IPS-18c (cell line): ENCODE measurements around the gene UCK1.
"Not testable (repeated sequence)": the region's sequence is repeated elsewhere in the genome, so short reads cannot be mapped to it uniquely, and the experiment has no call there.

Source experiments
- H3K4me3 ChIP-seq: 2 replicates; pipeline ENCODE4 v1.7.0; 2013; ENCODE audit warnings: low read depth, mild to moderate bottlenecking, low read length, moderate library complexity; ENCODE audit not compliant: insufficient read depth
- H3K9me3 ChIP-seq: one replicate; pipeline ENCODE4 v1.6.1; 2013; ENCODE audit warnings: mild to moderate bottlenecking, low read length, moderate library complexity; ENCODE audit not compliant: control insufficient read depth, insufficient read depth

The UCK1 gene

DNA sequence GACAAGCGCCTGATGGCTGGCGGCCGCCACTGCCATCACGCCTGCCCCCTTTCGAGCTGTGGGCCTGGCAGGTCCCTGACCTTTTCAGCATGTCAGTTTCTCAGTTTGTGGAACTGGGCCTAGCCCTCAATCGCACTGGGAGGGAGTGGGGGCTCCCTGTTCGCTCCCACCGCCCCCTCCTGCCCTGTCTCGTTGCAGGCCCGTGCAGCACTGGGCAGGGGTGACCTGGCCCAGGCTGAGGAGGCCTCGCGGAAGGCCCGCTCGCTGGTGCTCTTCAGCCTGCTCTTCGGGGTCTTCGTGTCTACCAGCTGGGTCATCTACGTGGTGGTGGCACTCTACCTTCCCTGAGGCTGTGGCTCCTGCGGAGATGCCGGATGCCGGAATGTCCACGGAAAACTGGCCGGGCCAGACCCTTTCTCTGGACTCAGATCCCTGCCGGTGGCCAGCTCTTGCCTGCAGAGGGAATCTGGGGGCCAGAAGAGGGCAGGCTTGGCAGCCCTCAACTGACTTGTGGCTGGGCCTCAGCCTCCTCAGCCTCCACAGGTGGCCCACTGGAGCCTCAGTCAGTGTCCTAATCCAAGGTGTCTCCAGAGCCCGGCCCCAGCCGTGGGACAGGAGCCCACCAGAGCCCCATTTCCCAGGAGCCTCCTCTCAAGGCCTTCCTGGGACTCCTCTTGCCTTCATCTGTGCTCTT is 26.9 kb upstream of the UCK1 start:
- Histone ChIP-seq H3K9me3 (peaks cover 7% of the 10 kb centered on the region), H3K4me3 (no peak overlapping the region)

DNA sequence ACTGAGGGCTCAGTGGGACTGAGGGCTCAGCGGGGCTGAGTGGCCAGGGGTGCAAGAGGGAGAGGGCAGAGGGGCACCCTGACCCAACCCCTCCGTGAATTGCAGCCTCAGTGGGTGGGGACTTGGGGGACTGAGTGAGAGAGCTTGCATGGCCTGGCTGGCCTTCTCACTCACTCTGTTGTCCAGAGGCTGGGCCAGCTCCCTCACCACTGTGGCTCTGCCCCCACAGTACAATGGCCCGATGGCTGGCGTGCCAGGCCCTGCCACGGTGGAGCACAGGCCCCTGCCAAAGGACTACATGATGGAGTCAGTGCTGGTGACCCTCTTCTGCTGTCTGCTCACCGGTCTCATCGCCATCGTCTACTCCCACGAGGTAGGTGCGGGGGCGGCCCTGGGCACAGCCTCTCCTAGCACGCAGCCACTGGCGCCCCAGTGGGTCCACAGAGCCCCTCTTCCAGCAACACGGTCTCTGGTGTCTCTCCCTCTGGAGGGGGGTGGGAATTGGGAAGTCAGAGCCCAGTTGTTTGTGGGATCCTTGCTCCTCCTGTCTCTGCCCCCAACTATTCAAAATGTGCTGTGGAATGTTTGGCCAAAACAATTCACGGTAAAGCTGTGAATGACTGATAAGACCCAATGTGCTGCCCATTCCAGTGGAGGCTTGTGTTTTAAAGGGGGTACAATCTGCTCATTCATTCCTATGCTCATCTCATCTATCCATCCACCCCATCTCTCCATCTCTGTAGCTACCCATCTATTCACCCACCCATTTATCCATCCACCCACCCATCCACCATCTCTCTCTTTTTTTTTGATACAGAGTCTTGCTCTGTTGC is 25.0 kb upstream of the UCK1 start:
- H3K9me3 ChIP-seq = peaks cover 7% of the 10 kb centered on the region

DNA sequence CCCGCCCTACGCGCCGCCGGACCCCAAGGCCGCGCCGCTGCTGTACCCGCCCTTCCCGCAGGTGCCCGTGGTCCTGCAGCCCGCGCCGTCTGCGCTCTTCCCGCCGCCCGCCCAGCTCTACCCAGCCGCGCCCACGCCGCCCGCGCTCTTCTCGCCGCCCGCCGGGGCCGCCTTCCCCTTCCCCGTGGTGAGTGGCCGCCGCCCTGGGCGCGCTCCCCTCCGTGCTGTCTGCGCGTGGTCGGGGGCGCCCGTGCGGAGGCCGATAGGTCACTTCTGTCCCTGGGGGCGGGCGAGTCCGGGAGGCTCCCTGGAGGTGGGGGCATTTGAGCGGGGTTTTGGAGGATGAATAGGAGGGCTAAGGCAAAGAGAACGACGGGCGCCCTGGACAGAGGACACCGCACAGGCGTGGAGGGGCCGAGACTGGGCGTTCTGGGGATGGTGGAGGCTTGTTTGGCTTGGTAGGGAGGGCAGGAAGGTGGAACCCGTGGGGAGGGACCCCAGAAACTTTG is 23.8 kb upstream of the UCK1 start:
- Histone ChIP-seq H3K9me3 (peaks cover 7% of the 10 kb centered on the region), H3K4me3 (peak overlapping the region; percentile 47; the same call in 1 of the 2 replicates)

More for the DNA sequence above, 25.0 kb upstream of the UCK1 start:
- H3K4me3 ChIP-seq = no peak overlapping the region

DNA sequence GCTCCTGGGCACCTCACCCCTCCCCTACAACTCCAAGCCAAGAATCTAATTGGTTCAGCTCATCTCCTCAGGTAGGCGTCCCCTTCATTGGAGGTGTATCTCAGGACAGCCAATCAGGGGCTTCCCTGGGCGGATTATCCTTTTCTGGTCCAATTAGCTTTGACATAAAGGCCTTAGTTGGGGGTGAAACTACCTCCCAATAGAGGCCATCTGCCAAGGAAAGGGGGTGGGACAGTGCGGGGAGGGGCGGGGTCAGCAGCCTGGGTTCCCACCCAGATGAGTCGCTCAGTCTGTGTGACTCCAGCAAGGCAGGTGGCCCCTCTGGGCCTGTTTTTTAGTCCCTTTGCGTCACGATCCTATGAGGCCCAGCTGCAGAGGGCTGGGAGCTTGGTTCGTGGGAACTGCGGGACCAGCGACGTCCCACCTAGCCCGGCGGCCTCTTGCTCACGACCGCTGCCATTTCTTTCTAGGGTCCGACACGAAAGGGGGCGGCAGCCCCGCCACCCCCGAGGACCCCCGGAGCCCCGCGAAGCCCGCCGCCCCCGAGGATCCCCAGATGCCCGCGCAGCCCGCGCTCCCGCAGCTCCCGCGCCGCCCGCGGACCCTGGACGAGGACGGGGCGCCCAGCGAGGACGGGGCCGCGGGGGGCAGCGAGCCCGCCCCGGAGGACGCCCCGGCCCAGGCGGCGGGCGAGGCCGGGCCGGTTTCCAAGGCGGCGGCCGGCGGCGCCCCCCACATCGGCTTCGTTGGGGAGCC is 23.2 kb upstream of the UCK1 start:
- H3K4me3 ChIP-seq = peak overlapping the region; percentile 47; the same call in 1 of the 2 replicates
- H3K9me3 ChIP-seq = peaks cover 7% of the 10 kb centered on the region

DNA sequence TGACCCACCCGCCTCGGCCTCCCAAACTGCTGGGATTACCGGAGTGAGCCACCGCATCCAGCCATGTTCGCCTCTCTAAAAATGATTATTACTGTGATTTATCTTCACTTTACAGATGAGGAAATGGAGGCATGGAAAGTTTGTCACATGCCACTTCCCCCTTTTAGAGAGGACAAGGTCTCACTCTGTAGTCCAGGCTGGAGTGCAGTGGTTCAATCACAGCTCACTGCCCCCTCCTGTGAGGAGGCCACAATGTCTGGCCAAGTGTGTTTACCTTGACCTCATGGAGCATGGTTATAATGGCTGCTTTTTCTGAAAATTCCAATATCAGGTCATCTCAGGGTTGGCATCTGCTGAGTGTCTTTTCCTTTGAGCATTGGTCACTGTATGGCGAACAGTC is 21.0 kb upstream of the UCK1 start:
- H3K9me3 ChIP-seq = peaks cover 7% of the 10 kb centered on the region
- H3K4me3 ChIP-seq = no peak overlapping the region

DNA sequence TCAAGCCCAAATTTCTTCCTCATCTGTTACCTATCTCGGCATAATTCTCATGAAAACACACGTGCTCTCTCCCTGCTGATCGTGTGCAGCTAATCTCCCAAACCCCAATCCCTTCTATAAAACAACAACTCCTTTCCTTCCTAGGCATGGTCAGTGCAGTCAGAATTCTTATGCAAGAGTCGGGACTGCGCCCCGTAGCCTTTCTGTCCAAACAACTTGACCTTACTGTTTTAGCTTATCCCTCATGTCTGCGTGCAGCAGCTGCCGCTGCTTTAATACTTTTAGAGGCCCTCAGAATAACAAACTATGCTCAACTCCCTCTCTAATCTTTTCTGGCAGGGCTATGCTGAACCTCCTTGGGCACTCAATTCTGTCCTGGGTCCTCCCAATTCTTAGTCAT is 19.4 kb upstream of the UCK1 start:
- not testable (repeated sequence) for H3K9me3 ChIP-seq, H3K4me3 ChIP-seq

DNA sequence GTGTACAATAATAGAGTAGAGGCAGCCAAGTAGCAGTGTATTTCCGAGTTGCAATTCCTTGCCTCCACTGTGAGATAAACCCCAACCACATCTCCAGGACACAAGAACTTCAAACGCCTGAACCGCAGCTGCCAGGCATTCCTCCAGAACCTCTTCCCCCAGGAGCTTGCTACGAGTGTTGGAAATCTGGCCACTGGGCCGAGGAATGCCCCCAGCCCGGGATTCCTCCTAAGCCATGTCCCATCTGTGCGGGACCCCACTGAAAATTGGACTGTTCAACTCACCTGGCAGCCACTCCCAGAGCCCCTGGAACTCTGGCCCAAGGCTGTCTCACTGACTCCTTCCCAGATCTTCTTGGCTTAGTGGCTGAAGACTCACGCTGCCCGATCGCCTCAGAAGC is 18.1 kb upstream of the UCK1 start:
- H3K4me3 ChIP-seq, H3K9me3 ChIP-seq: not testable (repeated sequence)

DNA sequence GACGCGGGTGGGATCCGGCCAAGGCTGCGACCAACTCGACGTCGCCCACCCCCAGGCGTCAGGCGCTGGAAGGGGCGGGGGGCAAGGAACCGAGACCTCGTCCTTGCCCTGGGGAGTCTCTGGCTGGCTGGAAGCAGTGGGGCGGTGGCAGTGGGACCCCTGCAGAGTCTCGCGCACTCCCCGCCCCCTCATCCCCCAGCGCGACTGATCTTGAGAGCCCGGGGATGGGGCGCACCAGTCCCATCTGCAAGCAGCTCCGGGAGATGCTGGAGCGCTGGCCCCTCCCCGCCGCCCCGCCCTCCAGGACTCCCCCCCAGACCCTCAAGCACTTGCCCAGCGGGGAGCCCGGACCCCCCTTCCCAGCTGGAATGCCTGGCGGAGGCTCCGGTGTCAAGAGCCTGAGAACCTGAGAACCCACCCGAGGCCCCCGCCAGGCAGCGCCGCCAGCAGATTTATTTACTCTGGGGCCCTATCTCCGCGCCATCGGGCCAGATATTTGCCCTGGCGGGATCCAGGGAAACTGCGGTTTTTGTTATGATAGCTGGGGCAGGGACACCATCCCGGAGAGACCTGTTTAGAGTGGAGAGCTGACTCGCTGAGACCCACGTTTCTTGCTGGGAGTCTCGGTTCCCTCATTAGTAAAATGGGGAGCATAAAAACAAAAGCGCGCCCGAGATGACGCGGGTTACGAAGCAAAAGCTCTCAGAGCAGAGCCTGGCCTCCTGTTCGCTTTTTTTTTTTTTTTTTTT is 15.4 kb upstream of the UCK1 start:
- peaks cover 4% of the 10 kb centered on the region for H3K9me3 ChIP-seq
- peak overlapping the region; percentile 49 for H3K4me3 ChIP-seq

DNA sequence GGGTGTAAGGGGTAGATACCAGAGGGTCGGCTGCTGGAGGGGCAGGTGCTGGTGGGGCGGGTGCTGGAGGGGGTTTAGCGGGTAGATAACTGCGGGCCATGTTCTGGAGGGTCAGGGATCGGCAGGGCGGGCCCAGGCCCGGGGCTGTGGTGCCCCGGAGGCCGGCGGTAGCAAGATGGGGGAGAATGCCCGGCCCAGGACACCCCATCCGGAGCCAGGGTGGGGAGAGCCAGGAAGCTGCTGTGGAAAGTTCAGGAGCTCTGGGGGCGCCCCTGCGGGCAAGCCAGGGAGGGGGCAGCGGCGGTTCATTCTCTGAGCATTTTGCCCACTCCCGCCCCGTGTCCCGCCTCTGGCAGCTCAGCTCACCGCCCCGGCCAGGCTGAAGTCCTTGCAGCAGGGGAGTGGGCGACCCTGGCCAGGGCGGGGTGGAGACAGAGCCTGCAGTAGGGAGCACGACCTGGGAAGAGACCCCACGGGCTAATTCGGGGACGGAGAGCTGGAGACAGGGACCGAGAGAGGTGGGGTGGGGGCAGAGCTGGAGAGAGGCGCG is 14.8 kb upstream of the UCK1 start:
- H3K9me3 ChIP-seq = peaks cover 4% of the 10 kb centered on the region
- peak overlapping the region; percentile 43 for H3K4me3 ChIP-seq

DNA sequence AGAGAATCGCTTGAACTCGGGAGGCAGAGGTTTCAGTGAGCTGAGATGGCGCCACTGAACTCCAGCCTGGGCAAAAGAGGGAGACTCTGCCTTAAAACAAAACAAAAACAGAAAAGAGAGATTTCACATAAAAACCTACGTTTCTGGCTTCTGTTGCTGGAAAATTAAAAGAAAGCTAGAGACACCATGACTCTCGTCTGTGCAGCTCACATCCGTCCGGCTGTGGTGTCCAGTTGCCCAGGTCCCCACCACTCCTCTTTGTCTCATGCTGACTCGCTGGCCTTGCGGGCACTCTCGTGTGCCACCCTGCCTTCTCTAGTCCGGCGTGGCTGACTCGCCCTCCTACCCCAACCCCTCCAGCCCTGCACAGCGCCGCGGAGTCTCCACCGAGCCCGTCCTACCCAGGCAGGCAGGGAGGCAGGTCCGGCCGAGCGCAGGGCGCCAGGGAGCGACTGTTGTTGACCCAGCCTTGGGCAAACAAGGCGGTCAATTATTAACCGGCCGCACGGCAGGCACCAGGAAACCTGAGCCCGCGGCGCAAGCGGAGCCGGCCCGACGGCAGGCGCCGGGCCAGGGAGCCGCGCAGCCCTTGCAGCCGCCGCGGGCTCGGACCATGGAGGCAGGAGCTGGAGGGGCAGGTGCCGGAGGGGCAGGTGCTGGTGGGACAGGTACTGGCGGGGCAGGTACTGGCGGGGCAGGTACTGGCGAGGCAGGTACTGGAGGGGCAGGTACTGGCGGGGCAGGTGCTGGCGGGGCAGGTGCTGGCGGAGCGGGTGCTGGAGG is 14.1 kb upstream of the UCK1 start, which contains the start of gene PRRT1B:
Gene PRRT1B, plus strand, starts transcription at position 521 of the 783 bp plus-strand sequence. Its CDS starts 93 bp downstream, at position 614.
- peak within 1 kb of the TSS; percentile 43 for H3K4me3 ChIP-seq
- H3K9me3 ChIP-seq = peaks cover 4% of the 10 kb centered on the region

DNA sequence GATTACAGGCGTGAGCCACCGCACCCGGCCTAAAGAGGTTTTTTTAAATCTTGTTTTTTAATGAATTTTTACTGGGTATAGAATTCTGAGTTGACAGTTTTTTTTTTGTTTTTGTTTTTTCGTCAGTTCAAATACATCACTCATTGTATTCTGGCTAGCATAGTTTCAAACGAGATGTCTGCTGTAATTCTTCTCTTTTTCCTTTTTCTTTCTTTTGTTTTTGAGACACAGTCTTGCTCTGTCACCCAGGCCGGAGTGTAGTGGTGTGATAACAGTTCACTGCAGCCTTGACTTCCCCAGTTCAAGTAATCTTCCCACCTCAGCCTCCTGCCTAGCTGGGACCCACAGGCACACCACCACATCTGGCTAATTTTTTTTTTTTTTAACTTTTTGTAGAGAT is 12.1 kb upstream of the UCK1 start:
- Histone ChIP-seq H3K9me3 (peaks cover 4% of the 10 kb centered on the region), H3K4me3 (no peak overlapping the region)

DNA sequence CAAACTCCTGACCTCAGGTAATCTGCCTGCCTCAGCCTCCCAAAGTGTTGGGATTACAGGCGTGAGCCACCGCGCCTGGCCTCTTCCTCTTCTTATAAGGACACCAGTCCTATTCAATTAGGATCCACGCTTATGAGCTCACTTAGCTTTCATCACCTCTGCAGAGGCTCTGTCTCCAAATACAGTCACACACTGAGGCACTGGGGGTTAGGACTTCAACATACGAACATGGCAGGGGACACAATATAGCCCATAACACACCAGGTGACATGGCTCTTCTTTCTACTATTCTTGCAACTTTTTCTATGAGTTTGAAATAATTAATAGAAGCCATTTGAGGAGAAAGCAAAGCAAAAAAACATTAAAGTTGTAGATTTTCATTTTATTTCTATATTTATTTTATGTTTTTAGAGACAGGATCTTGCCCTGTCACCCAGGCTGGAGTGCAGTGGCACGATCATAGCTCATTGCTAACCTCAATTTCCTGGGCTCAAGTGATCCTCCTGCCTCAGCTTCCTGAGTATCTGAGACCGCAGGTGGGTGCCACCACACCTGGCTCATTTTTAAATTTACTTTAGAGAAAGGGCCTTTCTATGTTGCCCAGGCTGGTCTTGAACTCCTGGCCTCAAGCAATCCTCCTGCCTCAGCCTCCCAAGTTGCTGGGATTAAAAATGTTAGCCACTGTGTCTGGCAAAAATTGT is 8.3 kb upstream of the UCK1 start:
- peaks cover 4% of the 10 kb centered on the region for H3K9me3 ChIP-seq

DNA sequence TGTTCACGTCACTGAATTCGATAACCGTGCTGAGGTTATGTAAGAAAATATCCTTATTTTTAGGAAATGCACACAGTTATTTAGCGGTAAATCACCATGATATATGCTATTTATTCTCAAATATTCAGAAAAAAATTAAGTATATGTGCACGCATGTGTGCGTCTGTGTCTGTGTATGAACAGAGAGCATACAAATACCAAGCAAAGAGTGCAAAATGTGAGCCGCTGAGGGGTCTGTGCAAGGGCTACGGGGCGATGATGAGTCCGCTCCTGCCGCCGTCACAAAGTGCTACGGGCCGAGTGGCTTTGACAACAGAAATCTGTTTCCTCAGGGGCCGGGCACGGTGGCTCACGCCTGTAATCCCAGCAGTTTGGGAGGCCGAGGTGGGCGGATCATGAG is 6.9 kb upstream of the UCK1 start:
- H3K9me3 ChIP-seq = no peaks in the 10 kb centered on the region
- H3K4me3 ChIP-seq = no peak overlapping the region

More for the DNA sequence above, 8.3 kb upstream of the UCK1 start:
- H3K4me3 ChIP-seq = no peak overlapping the region

DNA sequence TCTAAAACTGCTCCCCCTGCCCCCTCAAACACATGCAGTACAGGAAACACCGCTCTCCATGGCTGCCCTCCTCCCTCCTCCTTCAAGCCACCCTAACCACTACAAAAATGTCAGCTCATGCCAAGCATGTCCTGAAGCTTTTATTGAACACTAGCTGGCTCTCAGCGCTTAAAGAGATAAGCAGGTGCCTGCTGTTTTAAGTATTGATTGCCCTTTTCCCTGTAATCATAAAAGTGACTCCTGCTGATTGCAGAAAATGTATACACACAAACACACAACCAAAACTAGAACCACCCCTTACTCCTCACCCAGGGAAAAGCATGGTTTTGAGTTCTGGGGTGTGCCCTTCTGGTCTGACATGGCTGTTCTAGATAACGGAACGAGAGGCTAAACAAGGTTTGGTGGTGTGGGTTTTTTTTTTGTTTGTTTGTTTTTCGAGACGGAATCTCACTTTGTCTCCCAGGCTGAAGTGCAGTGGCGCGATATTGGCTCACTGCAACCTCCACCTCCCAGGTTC is 3.7 kb upstream of the UCK1 start:
- no peaks in the 10 kb centered on the region for H3K9me3 ChIP-seq
- H3K4me3 ChIP-seq = no peak overlapping the region

DNA sequence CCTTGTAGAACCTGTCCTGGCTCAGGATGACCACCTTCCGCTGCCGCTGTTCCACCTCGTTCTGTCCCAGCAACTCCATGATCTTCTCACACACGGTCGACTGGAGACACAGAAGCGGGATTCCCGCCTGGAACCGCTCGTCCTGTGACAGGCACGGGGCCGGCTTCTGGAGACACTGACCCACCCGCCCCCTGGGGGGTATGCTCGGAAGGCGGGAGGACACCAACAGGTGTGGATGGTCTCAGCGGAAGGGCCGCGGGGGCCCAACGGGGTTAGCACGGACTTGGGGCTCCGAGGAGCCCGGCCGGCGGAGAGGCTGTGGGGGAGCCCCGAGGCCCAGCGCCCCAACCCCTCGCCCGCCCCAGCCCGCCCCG is 530 bp downstream of the UCK1 start:
- Histone ChIP-seq H3K4me3 (peak overlapping the region; percentile 81), H3K9me3 (no peaks in the 10 kb centered on the region)
